ENCODE data around the gene MIEN1.
A peak's percentile ranks its signal among the peaks of the same experiment; 100 is the strongest.
"Not testable (repeated sequence)": the region's sequence is repeated elsewhere in the genome, so short reads cannot be mapped to it uniquely, and the experiment has no call there.

Gene MIEN1, protein sequence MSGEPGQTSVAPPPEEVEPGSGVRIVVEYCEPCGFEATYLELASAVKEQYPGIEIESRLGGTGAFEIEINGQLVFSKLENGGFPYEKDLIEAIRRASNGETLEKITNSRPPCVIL

DNA sequence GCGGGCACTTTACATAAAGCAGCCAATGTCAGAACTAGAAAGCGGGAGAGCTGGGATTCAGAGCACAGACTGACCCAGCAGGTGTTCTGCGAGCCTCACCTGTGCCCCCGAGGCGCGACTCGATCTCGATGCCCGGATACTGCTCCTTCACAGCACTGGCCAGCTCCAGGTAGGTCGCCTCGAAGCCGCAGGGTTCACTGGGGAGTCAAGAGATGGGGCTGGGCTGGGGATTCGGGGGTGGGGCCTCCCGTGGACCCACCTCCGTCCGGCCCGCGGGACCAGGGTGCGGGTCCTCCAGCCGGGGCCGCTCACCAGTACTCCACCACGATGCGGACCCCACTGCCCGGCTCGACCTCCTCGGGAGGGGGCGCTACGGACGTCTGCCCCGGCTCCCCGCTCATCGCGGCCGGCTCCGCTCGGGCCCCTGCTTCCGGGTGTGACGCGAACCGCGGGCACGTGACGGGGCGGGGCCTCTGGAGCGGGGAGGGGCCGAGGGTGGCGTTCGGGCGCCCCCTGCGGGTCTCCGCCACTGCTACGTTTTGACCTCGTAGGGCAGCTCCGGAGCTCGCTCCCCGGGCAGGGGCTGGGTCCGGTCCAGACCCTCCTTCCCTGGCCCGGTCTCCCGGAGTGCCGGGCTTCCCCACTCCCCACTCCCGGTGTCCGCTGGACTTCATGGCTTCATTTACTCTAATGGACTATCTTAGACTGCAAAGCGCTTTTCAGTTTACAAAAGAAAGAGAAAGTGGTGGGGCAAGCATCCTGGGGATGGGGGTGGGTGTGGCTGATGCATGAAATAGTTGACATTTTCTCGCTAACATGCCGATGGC is at the start of gene MIEN1:
Gene MIEN1 (minus strand): TSS at position 438 of the 827 bp plus-strand sequence. CDS start 37 bp downstream, at position 401.
- DNase-seq, result peak; percentile 94

DNA sequence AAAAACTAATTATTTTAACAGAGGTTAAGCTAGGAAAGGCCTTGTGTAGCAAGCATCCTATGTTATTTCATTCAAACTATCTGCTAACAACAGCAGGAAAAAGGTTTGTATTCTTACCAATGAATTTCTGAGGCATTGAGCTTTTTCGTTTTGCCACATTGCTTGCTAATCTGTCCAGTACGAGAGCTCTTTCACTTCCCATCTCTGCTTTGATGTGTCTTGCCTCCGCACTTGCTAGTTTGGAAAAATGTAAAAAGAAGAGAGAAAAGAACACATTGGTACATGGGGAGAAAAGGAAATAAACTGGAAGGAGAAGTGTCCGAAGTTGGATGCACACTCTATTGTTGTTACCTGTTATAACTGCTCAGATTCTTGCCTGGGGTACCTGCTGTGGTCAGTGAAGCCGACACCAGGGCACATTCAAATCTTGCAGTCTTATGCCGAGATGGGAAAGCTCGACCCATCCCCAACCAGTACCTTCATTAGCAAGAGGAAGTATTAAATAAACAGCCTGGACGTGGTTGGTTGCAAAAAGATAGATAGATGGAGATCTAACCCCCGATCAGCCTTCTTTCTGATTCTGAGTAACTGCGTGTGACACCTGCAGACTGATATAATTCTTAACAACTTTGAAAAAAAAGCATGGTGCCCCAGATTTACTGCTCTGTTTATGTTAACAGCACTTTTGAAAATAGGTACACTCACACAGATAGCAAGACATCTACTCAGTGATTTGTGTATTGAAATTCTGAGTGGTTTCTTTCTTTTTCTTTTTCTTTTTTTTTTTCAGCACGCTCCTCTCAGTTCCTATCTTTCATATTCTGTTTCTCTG is 47.4 kb upstream of the MIEN1 start:
- DNase-seq, result peak; percentile 40

DNA sequence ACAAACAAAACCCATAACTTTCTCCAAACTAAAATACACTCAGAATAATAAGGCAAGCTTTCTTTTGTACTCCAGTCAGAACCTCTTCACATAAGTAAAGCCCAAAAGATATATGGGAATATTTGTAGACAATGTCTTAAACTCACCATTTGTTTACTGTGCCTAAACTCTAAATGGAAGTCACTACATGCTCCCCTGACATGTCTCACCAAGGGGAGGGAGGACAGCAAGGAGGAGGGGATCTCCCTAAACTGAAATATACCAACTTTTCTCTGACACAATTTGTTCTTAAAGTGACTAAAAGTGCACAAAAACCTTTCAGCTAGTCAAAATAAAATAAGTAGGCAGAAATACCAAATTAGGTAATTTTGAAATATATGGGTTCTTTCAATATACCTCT is 45.9 kb upstream of the MIEN1 start:
- peak; percentile 46 for DNase-seq

DNA sequence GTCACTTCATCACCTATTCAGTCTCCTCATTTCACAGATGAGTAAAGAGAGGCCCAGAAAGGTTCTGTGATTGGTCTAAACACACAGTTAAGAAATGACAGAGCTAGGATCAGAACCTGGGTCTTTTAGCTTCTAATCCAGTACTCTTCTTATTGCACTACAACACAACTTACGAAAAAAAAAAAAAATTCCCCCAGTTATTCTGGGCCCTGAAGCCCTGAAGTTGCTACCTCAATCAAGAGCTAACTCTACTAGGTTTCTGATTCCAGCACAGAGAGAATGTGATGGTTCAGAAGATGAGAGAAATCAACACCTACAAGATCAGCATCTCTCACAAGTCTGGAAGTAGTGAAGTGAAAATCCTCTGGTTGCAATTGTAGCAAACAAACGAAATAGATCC is 44.7 kb upstream of the MIEN1 start:
- DNase-seq, result no peak

DNA sequence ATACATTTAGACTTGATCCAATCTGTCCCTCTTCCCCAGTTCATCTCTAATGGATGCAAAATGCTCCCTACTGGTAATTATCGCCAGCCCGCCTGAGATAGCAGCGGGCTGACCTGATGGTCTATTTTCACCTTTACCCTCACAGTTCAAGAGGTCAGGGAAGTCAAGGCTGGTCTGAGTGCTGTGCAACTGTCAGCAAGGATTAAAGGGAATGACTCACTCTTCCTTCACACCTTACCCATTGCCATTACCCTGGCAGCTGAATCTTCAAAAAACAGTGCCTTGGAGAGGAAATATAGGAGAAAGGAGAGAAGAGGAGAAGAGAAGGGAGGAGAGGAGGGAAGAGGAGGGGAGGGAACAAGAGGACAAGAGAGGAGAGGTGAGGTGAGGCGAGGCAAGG is 43.7 kb upstream of the MIEN1 start:
- DNase-seq, result peak; percentile 39

DNA sequence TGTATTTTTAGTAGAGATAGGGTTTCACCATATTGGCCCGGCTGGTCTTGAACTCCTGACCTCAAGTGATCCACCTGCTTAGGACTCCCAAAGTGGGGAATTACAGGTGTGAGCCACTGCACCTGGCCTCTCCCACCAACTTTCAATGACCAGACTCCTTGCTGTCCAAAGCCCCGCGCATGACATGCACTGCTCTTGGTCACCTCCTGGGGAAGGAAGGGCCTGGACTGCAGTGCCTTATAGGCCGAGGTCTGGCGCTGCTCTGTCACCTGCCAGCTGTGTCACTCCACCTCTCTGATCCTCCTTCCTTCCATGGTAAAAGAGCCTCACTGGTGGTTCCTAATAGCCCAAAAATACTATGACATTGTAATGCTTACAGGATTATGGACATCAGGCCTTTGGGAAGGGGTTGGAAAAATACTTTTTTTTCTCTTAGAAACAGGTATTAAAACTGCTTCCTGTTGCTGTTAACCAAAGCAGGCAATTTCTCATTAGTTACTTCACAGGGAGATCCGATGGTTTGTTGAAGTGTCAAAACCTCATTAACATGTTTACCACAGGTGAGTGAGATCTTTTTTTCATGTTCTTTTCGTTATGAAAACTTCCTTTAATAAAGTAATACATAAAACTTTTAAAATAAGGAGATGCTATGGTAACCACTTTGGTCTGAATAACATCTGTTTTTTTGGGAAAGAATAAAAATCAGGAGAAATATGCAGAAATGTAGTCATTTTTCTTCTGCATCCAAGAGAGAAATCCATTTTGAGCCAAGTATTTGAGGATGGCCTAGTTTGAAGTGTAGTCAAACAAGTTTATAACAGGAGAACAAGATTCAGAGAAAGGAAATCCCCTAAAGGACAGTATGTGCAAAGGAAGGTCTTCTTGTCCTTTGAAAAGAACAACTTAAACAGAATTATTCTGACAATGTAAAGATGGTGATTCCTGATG is 42.9 kb upstream of the MIEN1 start:
- peak; percentile 30 for DNase-seq

DNA sequence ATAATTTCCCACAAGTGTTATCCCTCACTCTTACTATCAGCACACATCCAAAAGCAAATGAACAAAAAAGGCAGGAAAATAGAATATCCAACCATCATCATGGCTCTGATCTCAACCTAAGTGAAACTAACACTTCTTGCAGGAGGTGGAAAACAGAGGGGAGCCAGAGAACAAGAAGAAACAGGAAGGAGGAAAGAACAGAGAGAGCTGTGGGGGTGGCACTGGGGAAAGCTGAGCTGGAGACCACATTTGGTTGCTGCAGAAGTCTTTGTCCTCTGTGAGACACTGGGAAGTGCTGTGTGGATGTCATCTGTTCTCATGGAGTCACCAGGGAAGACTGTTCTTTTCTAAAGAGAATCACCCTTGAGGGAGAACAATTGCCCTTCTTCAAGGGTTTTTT is 42.1 kb upstream of the MIEN1 start:
- peak; percentile 42 for DNase-seq

DNA sequence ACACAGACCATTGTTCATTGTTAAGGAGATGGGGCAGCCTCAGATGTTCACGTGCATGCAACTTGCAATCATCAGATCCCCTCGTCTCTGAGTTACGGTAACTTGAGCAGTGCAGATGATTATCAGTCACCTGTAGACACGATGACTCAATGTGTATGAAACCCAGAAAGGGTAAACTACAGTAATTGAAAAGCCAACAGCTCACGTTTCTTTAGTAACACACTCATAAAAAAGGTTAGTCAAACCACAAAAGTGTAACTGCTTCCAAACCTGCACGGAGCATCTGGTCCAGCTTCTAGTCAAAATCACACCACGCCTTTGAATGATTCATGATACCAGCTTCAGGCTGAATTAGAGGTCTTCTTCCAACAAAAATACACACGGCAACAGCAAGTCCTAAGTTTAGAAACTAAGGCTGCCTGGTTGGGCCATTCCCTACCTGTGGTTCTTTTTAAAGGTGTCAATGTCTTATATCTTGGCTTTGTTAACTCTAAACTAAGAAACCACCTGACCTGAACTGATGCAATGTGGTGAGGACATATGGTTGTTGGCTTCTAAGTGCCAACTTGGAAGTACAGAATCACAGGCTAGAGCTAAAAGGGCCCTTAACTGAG is 39.7 kb upstream of the MIEN1 start:
- DNase-seq, result peak; percentile 75

DNA sequence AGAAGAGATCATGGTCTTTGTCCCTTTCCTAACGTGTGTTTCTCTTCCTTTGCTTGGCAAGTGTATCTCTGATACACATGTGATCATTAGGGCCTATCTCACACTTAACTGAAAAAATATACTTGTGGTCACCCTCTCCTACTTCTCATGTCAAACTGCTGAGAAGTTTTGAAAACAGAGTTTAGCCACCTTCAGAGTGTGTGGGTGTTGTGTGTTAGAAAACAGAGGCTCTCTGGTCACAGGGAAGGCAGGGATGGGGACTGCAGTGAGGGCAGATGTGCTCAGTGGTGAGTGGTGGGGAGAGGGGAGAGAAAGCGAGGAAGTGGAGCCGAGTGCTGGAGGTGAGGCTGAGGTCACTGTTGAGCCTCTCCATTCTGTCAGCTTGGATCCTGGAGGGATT is 36.8 kb upstream of the MIEN1 start:
- DNase-seq, result no peak

DNA sequence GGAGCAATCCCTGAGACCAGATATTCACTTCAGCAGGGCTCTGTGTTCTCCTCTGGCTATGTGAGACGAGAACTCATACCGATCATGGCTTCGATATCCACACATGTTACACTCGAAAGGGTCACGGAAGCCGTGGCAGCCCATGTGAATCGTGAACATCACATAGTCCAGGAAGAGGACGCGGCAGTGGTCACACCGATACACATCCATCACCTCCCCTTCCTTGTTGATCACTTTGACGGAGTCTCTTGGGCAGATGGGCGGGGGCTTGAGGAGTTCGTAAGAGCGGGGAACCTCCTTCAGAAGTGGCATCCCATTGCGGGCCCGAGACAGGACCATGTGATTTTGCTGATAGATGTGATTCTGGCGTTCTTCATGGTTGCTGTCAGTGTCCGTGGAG is 35.4 kb upstream of the MIEN1 start:
- no peak for DNase-seq

DNA sequence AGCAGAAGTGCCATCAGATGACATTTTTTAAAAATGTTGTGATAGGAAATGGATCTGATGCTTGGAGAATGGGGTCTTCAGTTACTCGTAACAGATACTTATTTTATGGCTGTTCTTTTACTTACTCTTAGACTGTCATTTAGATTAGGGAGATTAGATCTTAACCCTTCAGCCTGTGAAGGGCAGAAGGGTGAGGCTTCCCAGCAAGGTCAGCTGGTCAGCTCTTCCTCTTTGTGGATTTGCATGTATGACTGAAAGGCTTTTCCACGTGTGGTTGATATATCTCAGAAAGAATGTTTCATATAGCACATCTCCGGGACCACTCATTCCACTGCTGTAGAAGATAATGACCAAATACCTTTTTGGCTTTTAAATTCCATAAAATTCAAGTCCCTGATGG is 34.8 kb upstream of the MIEN1 start:
- DNase-seq, result no peak

DNA sequence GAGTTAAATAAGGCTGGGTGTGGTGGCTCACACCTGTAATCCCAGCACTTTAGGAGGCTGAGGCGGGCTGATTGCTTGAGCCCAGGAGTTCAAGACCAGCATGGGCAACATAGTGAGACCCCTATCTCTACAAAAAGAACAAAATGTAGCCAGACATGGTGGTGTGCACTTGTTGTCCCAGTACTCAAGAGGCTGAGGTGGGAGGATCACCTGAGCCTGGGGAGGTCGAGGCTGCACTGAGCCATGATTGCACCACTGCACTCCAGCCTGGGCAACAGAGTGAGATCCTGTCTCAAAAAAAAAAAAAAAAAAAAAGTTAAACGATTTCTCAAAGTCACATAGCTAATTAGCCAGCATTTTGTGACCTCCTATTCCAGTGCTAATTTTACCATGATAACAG is 33.8 kb upstream of the MIEN1 start:
- DNase-seq, result not testable (repeated sequence)

DNA sequence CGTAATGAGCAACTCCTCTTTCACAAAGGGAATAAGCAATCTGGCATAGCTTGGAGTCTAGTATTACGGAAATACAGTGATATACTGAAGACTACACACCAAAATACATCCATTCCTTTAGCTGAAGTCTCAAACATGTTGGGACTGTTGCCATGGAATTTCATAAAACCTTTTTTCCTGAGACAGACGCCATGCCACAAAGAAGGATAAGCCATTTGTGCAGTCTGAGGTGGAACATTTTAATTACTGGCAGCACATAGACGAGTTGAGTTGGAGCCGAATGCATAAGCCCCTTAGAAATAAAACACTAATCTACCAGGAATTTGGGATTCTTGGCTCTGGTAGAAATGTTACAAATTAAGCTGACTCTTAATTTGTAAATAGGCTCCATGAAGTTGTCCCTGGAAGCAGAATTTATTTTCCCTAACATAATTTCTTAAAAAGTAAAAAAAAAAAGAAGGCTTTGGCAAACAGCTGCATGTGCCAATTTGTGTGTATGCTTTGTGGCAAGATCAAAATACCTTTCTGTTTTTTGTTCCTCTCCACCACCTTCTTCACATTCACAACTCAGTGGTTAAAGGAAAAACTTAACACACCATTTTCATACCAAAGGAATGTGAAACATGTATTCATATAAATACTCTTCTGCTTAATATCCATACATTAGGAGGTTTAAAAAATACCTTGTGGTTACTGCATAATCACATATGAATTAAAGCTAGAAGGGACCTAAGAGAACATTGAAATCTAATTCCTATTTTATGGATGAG is 32.9 kb upstream of the MIEN1 start:
- DNase-seq, result no peak

DNA sequence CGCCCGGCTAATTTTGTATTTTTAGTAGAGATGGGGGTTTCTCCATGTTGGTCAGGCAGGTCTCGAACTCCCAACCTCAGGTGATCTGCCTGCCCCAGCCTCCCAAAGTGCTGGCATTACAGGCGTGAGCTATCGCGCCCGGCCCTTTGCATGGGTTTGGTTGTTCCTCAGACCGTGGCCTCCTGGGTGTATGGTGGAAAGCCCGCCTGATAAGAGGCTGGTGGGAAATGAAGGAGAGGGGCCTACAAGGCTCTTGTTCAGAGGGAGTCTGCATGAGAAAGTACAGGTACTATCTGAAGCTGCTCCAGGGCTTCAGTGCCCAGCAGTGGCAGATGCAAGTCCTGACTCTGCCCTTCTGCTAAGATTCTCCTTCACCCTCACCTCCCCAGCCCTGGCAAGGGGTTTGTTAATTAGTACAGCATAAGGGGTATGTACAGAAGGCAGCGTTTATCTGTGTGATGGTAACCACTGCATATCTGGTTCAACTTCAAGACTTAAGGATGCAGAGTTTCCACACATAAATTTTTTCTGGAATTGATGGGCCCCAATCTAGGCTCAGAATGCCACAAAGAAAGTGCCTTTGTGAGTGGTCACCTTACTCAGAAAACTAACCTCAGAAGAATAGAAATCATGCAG is 31.6 kb upstream of the MIEN1 start:
- DNase-seq, result no peak

DNA sequence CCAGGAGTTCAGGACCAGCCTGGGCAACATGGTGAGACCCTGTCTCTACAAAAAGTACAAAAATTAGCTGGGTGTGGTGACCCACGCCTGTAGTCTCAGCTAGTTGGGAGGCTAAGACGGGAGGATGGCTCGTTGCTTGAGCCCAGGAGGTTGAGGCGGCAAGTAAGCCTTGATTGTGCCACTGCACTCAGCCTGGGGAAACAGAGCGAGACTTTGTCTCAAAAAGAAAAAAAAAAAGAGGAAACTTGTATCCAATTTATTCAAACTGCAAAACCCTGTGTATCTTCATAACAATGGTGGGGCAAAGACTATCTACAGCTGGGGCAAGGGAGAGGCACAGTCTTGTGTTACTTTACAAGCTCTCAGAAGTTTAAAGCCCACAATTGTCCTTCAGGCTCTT is 28.9 kb upstream of the MIEN1 start:
- DNase-seq, result no peak

DNA sequence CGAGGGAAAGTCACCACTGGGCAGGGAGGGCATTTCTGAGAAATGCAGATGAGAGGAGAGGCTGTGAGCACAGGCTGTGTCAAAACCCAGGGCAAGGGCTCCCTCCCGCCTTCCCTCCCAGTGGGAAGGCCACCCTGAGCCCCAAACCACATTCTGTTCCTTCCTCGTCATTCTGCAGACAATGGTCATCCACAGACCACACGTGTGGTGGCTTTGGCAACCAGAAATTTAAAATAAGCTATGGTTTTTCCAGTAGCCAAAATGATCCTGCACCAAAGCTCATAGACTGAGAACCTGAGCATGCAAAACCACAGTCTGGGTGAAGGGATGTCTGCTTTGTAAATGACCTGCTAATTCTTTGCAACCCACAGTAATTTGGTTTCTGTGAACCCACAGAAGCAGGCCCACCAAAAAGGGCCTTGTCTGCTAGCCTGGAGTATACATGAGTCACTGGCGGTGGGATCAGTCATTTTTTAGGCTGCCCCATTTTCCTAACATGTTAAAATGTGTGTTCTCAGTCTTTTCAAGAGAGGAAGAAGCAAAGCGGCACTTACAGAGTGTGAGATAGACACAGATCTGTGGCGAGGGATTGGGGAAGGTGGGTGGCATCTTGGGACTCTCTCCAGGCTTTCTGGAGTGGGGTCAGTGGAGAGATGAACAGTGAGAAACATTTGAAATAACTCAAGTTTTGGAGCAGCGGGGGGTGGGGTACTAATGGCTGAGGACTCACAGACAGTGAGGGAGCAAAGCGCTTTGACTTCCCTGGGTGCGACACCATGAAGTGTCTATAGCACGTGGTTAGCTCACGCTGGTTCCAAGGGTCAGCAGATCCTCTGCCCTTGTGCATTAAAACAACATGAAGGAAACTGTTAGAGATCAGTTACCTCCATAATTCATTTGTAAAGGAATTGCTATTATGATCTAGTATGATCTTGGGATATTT is 27.9 kb upstream of the MIEN1 start:
- peak; percentile 74 for DNase-seq

DNA sequence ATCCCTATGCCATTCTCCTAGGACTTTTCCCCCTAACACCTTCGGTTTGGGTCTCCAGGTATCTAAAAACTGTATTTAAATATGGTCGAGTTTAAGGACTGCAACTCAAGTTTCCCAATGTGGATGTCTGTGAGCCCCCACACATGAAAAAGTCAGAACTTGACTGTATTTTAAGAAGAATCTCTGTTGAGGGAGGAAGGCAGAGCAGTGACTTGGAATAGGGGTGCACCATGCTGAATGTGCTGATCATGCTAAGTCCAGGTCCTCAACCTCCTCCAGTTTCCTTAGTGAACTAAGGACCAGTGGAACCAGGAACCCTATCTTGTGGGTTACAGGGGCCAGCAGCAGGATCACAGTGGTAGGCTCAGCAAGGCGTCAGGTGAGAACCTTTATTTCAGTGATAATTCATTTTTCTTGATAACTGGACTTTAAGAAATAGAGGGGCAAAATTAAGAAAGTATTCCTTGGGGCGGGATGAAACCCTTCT is 26.9 kb upstream of the MIEN1 start:
- DNase-seq, result peak; percentile 9

DNA sequence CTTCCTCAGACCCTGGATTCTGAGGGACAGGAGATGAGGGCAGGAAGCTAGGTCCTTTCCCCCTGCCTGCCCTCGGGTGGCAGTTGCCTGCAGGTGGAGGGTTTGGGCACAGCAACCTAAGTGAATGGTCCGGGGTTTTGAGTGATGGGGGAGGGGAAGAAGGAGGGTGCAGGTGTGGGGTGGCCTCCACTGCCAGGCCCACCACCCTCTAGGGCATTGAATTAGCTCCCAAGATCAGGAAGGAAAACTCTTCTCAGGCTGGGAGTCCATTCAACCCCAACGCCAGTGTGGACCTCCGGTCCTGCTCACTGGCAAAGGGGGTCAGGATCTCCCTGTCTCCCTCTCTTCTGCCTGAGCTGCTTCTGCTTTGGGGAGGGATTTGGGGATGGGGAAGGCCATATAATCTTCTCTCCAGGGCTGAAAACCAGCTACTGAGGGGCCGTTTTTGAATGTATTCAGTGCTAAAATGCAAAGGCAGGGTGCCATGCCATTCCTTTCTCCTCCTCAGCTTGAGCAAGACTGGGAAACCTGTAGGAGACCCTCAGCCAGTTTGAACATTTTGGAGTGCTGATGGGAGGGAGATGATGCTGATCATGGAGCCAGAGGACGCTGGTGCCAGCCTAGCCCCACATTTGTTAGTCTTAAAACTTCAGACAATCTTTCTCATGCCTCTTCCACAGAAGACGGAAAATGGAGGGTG is 26.2 kb upstream of the MIEN1 start:
- DNase-seq, result peak; percentile 6

All from CD4-positive, alpha-beta T cell treated with Interleukin-6 for 4 hours (primary cell).